ENCODE measurements around the gene KRT72. TPM values are rescaled to one million over a fixed set of nuclear protein-coding genes. Genes with fewer than 3 reads are reported as not detected.

The KRT72 gene
- total and polyA plus RNA-seq, 7 experiments from 2014 or later: 0.71 to 149 (median 74.1) TPM; not detected in 1

- CTCF ChIA-PET: interaction anchor here (0.6 to 0.7 kb wide), 2 partner anchors 30 to 663 kb away, joined by 3 read pairs; no protein-coding TSS in a partner anchor
- H3K36me3 ChIP-seq (ENCODE audit: control insufficient read depth in 2 of 3, insufficient read depth in 3 of 3, low read length in 3 of 3): no peaks in the 10 kb centered on the region
- intact Hi-C loops (cut with micrococcal nuclease): no loop called here
Observed at GRCh38 chr12:52539083-52539820, 62.0 kb downstream of the KRT72 start.

GRCh38 chr12:52537101-52537500 is 64.2 kb downstream of the KRT72 start:
- Mint-ChIP-seq H3K4me3 (no peak overlapping the region), H3K4me1 (peaks cover 0 to 5% (median 0%) of the 10 kb centered on the region in 7 donors), H3K27ac (no peak overlapping the region), H3K9me3 (no peaks in the 10 kb centered on the region), H3K36me3 (no peaks in the 10 kb centered on the region), H3K27me3 (peaks cover 0 to 3% (median 0%) of the 10 kb centered on the region in 5 donors)
- DNase-seq (no peak), ATAC-seq (no peak)
- H3K4me3 ChIP-seq (ENCODE audit: low read length): no peak overlapping the region
- no peaks in the 10 kb centered on the region for H3K4me1 ChIP-seq (ENCODE audit: control insufficient read depth in 2 of 2, insufficient read depth in 2 of 2, low read length in 2 of 2)
- intact Hi-C loops (cut with micrococcal nuclease): no loop called here
- H3K36me3 ChIP-seq (ENCODE audit: control insufficient read depth in 2 of 3, insufficient read depth in 3 of 3, low read length in 3 of 3): no peaks in the 10 kb centered on the region
- H3K9me3 ChIP-seq (ENCODE audit: control insufficient read depth in 2 of 3, low read length in 3 of 3): no peaks in the 10 kb centered on the region
- no peaks in the 10 kb centered on the region for H3K27me3 ChIP-seq (ENCODE audit: control insufficient read depth in 2 of 2, insufficient read depth in 2 of 2, low read length in 2 of 2)
- ChIA-PET POLR2A (no interaction called here), CTCF (interaction anchor here (0.6 kb wide), 1 partner anchor 331 kb away, joined by 4 read pairs; no protein-coding TSS in a partner anchor)
- no peak overlapping the region for H3K27ac ChIP-seq (ENCODE audit: low read depth, low read length)

More at GRCh38 chr12:52539083-52539820, 62.0 kb downstream of the KRT72 start:
- Mint-ChIP-seq H3K27me3 (peaks cover 0 to 3% (median 0%) of the 10 kb centered on the region in 5 donors), H3K36me3 (no peaks in the 10 kb centered on the region), H3K27ac (peak overlapping the region in 1 of 9 donors; percentile 51), H3K4me1 (peaks cover 0 to 8% (median 0%) of the 10 kb centered on the region in 7 donors), H3K9me3 (no peaks in the 10 kb centered on the region), H3K4me3 (no peak overlapping the region)
- H3K27me3 ChIP-seq (ENCODE audit: control insufficient read depth in 2 of 2, insufficient read depth in 2 of 2, low read length in 2 of 2): no peaks in the 10 kb centered on the region
- H3K27ac ChIP-seq (ENCODE audit: low read depth, low read length): no peak overlapping the region
- H3K4me1 ChIP-seq (ENCODE audit: control insufficient read depth in 2 of 2, insufficient read depth in 2 of 2, low read length in 2 of 2): no peaks in the 10 kb centered on the region
- H3K4me3 ChIP-seq (ENCODE audit: low read length): no peak overlapping the region
- H3K9me3 ChIP-seq (ENCODE audit: control insufficient read depth in 2 of 3, low read length in 3 of 3): no peaks in the 10 kb centered on the region
- no peak for ATAC-seq
- POLR2A ChIA-PET: no interaction called here
- DNase-seq: no peak

Other genes starting within 250 kb of the KRT72 start
- gene KRT85, start 234.0 kb downstream of the KRT72 start, total RNA-seq: not detected
- gene KRT85, start 234.0 kb downstream of the KRT72 start, polyA plus RNA-seq: not detected
- not detected for gene KRT84, start 215.8 kb downstream of the KRT72 start, total RNA-seq
- gene KRT84, start 215.8 kb downstream of the KRT72 start, polyA plus RNA-seq: not detected
- gene KRT82, start 195.1 kb downstream of the KRT72 start, total RNA-seq: not detected
- gene KRT82, start 195.1 kb downstream of the KRT72 start, polyA plus RNA-seq: not detected
- gene KRT75, start 167.1 kb downstream of the KRT72 start, total RNA-seq: not detected
- not detected for gene KRT75, start 167.1 kb downstream of the KRT72 start, polyA plus RNA-seq
- not detected for gene KRT6B, start 149.3 kb downstream of the KRT72 start, total RNA-seq
- gene KRT6B, start 149.3 kb downstream of the KRT72 start, polyA plus RNA-seq: not detected
- gene KRT6C, start 127.7 kb downstream of the KRT72 start, total RNA-seq: not detected
- gene KRT6C, start 127.7 kb downstream of the KRT72 start, polyA plus RNA-seq: not detected
- gene KRT6A, start 108.2 kb downstream of the KRT72 start, total RNA-seq: not detected
- gene KRT6A, start 108.2 kb downstream of the KRT72 start, polyA plus RNA-seq: not detected
- gene KRT5, start 81.1 kb downstream of the KRT72 start, total RNA-seq: under 1 TPM in 1 of 5 experiments, not detected in 4; 0.24 TPM
- gene KRT5, start 81.1 kb downstream of the KRT72 start, polyA plus RNA-seq: not detected
- gene KRT71, start 48.3 kb downstream of the KRT72 start, total RNA-seq: not detected
- not detected for gene KRT71, start 48.3 kb downstream of the KRT72 start, polyA plus RNA-seq
- gene KRT74, start 27.6 kb downstream of the KRT72 start, total RNA-seq: 1 to 10 TPM in 2 of 5 experiments, under 1 TPM in 2, not detected in 1; 0.12 to 1.2 (median 0.90) TPM
- not detected for gene KRT74, start 27.6 kb downstream of the KRT72 start, polyA plus RNA-seq
- 10 to 100 TPM in 4 of 5 experiments, 1 to 10 TPM in 1; 1.0 to 96.4 (median 65.6) TPM for gene KRT73, start 17.1 kb upstream of the KRT72 start, total RNA-seq
- 10 to 100 TPM in 1 of 2 donors, 1 to 10 TPM in 1; 6.2 to 11.1 TPM for gene KRT73, start 17.1 kb upstream of the KRT72 start, polyA plus RNA-seq
- 1 to 10 TPM in 3 of 5 experiments, under 1 TPM in 1, not detected in 1; 0.29 to 2.3 (median 2.0) TPM for gene KRT2, start 50.7 kb upstream of the KRT72 start, total RNA-seq
- 1 to 10 TPM; 2.4 to 4.7 TPM for gene KRT2, start 50.7 kb upstream of the KRT72 start, polyA plus RNA-seq
- 1 to 10 TPM in 2 of 5 experiments, under 1 TPM in 1, not detected in 2; 0.27 to 5.6 (median 2.3) TPM for gene KRT1, start 78.9 kb upstream of the KRT72 start, total RNA-seq
- 1 to 10 TPM; 5.2 to 9.4 TPM for gene KRT1, start 78.9 kb upstream of the KRT72 start, polyA plus RNA-seq
- under 1 TPM in 2 of 5 experiments, not detected in 3; 0.11 to 0.13 TPM for gene KRT77, start 102.1 kb upstream of the KRT72 start, total RNA-seq
- under 1 TPM; 0.08 to 0.10 TPM for gene KRT77, start 102.1 kb upstream of the KRT72 start, polyA plus RNA-seq
- not detected for gene KRT76, start 175.9 kb upstream of the KRT72 start, total RNA-seq
- gene KRT76, start 175.9 kb upstream of the KRT72 start, polyA plus RNA-seq: not detected
- gene KRT3, start 194.7 kb upstream of the KRT72 start, total RNA-seq: not detected
- gene KRT3, start 194.7 kb upstream of the KRT72 start, polyA plus RNA-seq: not detected
- gene KRT4, start 212.7 kb upstream of the KRT72 start, total RNA-seq: not detected
- gene KRT4, start 212.7 kb upstream of the KRT72 start, polyA plus RNA-seq: not detected
- not detected for gene KRT79, start 232.8 kb upstream of the KRT72 start, total RNA-seq
- gene KRT79, start 232.8 kb upstream of the KRT72 start, polyA plus RNA-seq: not detected
- gene KRT78, start 247.5 kb upstream of the KRT72 start, total RNA-seq: not detected
- gene KRT78, start 247.5 kb upstream of the KRT72 start, polyA plus RNA-seq: not detected